ENCODE measurements around the gene PPP2R1A.

Gene PPP2R1A

DNA sequence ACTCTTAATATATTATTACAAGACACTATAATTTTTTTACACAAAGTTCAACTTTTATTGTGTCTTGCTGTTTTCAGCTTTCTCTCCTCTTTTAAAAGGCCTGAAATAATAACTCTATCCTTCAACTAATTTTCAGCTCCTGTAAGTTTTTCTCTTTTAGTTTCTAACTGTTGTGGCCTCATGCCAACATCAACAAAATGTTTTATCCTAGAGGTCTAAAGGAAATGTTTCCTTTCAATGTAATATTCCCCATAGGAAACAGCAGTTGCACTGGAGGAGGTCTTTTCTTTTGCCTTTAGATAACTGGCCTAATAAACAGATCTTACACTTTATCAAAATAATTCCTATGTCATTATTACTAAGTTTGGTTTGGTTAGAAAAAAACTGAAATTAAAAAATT is 41.6 kb upstream of the PPP2R1A start:
- H3K4me1 ChIP-seq (ENCODE audit: control insufficient read depth, insufficient read depth, low read length), result no peaks in the 10 kb centered on the region
- no peak overlapping the region for H3K4me3 ChIP-seq (ENCODE audit: low read depth, low read length)
- H3K27ac ChIP-seq (ENCODE audit: extremely low read depth, low read depth, low read length), result no peak overlapping the region
- H3K36me3 ChIP-seq (ENCODE audit: control insufficient read depth in 2 of 2, insufficient read depth in 1 of 2, low read length in 2 of 2), result no peaks in the 10 kb centered on the region
- POLR2A ChIA-PET, result no interaction called here
- TF ChIP-seq, protein P1, sequence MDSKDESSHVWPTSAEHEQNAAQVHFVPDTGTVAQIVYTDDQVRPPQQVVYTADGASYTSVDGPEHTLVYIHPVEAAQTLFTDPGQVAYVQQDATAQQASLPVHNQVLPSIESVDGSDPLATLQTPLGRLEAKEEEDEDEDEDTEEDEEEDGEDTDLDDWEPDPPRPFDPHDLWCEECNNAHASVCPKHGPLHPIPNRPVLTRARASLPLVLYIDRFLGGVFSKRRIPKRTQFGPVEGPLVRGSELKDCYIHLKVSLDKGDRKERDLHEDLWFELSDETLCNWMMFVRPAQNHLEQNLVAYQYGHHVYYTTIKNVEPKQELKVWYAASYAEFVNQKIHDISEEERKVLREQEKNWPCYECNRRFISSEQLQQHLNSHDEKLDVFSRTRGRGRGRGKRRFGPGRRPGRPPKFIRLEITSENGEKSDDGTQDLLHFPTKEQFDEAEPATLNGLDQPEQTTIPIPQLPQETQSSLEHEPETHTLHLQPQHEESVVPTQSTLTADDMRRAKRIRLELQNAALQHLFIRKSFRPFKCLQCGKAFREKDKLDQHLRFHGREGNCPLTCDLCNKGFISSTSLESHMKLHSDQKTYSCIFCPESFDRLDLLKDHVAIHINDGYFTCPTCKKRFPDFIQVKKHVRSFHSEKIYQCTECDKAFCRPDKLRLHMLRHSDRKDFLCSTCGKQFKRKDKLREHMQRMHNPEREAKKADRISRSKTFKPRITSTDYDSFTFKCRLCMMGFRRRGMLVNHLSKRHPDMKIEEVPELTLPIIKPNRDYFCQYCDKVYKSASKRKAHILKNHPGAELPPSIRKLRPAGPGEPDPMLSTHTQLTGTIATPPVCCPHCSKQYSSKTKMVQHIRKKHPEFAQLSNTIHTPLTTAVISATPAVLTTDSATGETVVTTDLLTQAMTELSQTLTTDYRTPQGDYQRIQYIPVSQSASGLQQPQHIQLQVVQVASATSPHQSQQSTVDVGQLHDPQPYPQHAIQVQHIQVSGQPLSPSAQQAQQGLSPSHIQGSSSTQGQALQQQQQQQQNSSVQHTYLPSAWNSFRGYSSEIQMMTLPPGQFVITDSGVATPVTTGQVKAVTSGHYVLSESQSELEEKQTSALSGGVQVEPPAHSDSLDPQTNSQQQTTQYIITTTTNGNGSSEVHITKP (tag by site-specific recombination; IDR thresholded peaks at IDR 0.05), result no peak
- H3K9me3 ChIP-seq (ENCODE audit: control insufficient read depth, insufficient read depth, low read depth, low read length), result no peaks in the 10 kb centered on the region; the same call in none of the 2 replicates
- CTCF ChIA-PET, result no interaction called here

DNA sequence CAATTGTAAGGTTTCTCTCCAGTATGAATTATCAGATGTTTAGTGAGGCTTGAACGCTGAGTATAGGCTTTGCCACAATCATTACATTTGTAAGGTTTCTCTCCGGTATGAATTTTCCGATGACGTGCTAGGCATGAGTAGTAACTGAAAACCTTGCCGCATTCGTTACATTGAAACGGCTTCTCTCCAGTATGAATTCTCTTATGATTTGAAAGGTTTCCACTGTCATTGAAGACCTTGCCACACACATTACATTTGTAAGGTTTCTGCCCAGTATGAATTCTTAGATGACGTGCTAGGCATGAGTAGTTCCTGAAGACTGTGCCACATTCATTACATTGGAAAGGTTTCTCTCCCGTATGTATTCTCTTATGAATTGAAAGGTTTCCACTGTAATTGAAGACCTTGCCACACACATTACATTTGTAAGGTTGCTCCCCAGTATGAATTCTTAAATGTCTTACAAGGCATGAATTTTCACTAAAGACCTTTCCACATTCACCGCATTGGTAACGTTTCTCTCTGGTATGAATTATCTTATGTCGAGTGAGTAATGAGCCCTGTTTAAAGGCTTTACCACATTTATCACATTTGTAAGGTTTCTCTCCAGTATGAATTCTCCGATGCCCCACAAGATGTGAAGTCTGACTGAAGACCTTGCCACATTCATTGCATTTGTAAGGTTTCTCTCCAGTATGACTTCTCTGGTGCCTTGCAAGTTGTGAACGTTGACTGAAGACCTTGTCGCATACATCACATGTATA is 34.1 kb upstream of the PPP2R1A start:
- ChIA-PET CTCF (no interaction called here), POLR2A (interaction anchor here (0.6 kb wide), 1 partner anchor 15 kb away, joined by 9 read pairs; the partner anchor contains the start of gene ZNF836)
- no peak overlapping the region for H3K27ac ChIP-seq (ENCODE audit: extremely low read depth, low read depth, low read length)
- TF ChIP-seq TRIM28 (IDR thresholded peaks at IDR 0.05; ENCODE audit: borderline replicate concordance, low read length), result peak; percentile 45; the same call in 1 of the 2 replicates
- TF ChIP-seq HOXA7 (CRISPR knock-in tag; IDR thresholded peaks at IDR 0.05; ENCODE audit: borderline replicate concordance), result no peak
- TF ChIP-seq, protein P2, sequence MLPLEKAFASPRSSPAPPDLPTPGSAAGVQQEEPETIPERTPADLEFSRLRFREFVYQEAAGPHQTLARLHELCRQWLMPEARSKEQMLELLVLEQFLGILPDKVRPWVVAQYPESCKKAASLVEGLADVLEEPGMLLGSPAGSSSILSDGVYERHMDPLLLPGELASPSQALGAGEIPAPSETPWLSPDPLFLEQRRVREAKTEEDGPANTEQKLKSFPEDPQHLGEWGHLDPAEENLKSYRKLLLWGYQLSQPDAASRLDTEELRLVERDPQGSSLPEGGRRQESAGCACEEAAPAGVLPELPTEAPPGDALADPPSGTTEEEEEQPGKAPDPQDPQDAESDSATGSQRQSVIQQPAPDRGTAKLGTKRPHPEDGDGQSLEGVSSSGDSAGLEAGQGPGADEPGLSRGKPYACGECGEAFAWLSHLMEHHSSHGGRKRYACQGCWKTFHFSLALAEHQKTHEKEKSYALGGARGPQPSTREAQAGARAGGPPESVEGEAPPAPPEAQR (tag by site-specific recombination; IDR thresholded peaks at IDR 0.05), result no peak
- TF ChIP-seq ZSCAN23 (tag by site-specific recombination; IDR thresholded peaks at IDR 0.05), result no peak
- TF ChIP-seq ZNF426 (tag by site-specific recombination; IDR thresholded peaks at IDR 0.05), result no peak
- TF ChIP-seq ZNF548 (tag by site-specific recombination; IDR thresholded peaks at IDR 0.05), result no peak
- TF ChIP-seq, protein P3, sequence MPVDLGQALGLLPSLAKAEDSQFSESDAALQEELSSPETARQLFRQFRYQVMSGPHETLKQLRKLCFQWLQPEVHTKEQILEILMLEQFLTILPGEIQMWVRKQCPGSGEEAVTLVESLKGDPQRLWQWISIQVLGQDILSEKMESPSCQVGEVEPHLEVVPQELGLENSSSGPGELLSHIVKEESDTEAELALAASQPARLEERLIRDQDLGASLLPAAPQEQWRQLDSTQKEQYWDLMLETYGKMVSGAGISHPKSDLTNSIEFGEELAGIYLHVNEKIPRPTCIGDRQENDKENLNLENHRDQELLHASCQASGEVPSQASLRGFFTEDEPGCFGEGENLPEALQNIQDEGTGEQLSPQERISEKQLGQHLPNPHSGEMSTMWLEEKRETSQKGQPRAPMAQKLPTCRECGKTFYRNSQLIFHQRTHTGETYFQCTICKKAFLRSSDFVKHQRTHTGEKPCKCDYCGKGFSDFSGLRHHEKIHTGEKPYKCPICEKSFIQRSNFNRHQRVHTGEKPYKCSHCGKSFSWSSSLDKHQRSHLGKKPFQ (tag by site-specific recombination; IDR thresholded peaks at IDR 0.05), result no peak
- TF ChIP-seq ZNF76 (tag by site-specific recombination; IDR thresholded peaks at IDR 0.05; ENCODE audit: borderline replicate concordance, low read depth), result no peak
- no peak for TF ChIP-seq ZNF677 (tag by site-specific recombination; IDR thresholded peaks at IDR 0.05)
- peak; percentile 89 for TF ChIP-seq SETDB1 (IDR thresholded peaks at IDR 0.05; ENCODE audit: insufficient read length, low read length)
- TF ChIP-seq ZNF274 (IDR thresholded peaks at IDR 0.05; ENCODE audit: low read length), result peak; percentile 77
- TF ChIP-seq ZNF274 (tag by site-specific recombination; IDR thresholded peaks at IDR 0.05; ENCODE audit: borderline replicate concordance), result peak; percentile 82
- TF ChIP-seq, protein P4, sequence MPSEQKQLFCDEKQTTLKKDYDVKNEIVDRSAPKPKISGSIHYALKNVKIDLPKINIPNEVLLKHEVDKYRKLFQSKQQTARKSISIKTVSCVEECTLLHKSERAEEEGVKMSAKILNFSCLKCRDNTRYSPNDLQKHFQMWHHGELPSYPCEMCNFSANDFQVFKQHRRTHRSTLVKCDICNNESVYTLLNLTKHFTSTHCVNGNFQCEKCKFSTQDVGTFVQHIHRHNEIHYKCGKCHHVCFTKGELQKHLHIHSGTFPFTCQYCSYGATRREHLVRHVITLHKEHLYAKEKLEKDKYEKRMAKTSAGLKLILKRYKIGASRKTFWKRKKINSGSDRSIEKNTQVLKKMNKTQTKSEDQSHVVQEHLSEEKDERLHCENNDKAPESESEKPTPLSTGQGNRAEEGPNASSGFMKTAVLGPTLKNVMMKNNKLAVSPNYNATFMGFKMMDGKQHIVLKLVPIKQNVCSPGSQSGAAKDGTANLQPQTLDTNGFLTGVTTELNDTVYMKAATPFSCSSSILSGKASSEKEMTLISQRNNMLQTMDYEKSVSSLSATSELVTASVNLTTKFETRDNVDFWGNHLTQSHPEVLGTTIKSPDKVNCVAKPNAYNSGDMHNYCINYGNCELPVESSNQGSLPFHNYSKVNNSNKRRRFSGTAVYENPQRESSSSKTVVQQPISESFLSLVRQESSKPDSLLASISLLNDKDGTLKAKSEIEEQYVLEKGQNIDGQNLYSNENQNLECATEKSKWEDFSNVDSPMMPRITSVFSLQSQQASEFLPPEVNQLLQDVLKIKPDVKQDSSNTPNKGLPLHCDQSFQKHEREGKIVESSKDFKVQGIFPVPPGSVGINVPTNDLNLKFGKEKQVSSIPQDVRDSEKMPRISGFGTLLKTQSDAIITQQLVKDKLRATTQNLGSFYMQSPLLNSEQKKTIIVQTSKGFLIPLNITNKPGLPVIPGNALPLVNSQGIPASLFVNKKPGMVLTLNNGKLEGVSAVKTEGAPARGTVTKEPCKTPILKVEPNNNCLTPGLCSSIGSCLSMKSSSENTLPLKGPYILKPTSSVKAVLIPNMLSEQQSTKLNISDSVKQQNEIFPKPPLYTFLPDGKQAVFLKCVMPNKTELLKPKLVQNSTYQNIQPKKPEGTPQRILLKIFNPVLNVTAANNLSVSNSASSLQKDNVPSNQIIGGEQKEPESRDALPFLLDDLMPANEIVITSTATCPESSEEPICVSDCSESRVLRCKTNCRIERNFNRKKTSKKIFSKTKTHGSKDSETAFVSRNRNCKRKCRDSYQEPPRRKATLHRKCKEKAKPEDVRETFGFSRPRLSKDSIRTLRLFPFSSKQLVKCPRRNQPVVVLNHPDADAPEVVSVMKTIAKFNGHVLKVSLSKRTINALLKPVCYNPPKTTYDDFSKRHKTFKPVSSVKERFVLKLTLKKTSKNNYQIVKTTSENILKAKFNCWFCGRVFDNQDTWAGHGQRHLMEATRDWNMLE (tag by site-specific recombination; conservative IDR thresholded peaks at IDR 0.05; ENCODE audit: low read depth), result no peak
- TF ChIP-seq GFI1B (tag by site-specific recombination; IDR thresholded peaks at IDR 0.05), result no peak
- TF ChIP-seq ZNF768 (tag by site-specific recombination; IDR thresholded peaks at IDR 0.05), result no peak
- TF ChIP-seq, protein P5, sequence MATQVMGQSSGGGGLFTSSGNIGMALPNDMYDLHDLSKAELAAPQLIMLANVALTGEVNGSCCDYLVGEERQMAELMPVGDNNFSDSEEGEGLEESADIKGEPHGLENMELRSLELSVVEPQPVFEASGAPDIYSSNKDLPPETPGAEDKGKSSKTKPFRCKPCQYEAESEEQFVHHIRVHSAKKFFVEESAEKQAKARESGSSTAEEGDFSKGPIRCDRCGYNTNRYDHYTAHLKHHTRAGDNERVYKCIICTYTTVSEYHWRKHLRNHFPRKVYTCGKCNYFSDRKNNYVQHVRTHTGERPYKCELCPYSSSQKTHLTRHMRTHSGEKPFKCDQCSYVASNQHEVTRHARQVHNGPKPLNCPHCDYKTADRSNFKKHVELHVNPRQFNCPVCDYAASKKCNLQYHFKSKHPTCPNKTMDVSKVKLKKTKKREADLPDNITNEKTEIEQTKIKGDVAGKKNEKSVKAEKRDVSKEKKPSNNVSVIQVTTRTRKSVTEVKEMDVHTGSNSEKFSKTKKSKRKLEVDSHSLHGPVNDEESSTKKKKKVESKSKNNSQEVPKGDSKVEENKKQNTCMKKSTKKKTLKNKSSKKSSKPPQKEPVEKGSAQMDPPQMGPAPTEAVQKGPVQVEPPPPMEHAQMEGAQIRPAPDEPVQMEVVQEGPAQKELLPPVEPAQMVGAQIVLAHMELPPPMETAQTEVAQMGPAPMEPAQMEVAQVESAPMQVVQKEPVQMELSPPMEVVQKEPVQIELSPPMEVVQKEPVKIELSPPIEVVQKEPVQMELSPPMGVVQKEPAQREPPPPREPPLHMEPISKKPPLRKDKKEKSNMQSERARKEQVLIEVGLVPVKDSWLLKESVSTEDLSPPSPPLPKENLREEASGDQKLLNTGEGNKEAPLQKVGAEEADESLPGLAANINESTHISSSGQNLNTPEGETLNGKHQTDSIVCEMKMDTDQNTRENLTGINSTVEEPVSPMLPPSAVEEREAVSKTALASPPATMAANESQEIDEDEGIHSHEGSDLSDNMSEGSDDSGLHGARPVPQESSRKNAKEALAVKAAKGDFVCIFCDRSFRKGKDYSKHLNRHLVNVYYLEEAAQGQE (tag by site-specific recombination; IDR thresholded peaks at IDR 0.05), result no peak
- no peak overlapping the region for H3K4me3 ChIP-seq (ENCODE audit: low read depth, low read length)
- peaks cover 15 to 22% of the 10 kb centered on the region in 2 experiments for H3K36me3 ChIP-seq (ENCODE audit: control insufficient read depth in 2 of 2, insufficient read depth in 1 of 2, low read length in 2 of 2)
- peaks cover 13% of the 10 kb centered on the region for H3K9me3 ChIP-seq (ENCODE audit: control insufficient read depth, insufficient read depth, low read depth, low read length)
- H3K4me1 ChIP-seq (ENCODE audit: control insufficient read depth, insufficient read depth, low read length), result no peaks in the 10 kb centered on the region
